HG03060 (cell line): ENCODE measurements around the gene METAP1.
"Not testable (repeated sequence)": the region's sequence is repeated elsewhere in the genome, so short reads cannot be mapped to it uniquely, and the experiment has no call there.

Source experiments
- ATAC-seq: cut with Tn5 transposase; IDR thresholded peaks from one replicate; pipeline ENCODE4 v1.9.1; 2021; ENCODE audit warnings: low read depth, moderate number of reproducible peaks; ENCODE audit not compliant: unreplicated experiment

Gene METAP1

DNA sequence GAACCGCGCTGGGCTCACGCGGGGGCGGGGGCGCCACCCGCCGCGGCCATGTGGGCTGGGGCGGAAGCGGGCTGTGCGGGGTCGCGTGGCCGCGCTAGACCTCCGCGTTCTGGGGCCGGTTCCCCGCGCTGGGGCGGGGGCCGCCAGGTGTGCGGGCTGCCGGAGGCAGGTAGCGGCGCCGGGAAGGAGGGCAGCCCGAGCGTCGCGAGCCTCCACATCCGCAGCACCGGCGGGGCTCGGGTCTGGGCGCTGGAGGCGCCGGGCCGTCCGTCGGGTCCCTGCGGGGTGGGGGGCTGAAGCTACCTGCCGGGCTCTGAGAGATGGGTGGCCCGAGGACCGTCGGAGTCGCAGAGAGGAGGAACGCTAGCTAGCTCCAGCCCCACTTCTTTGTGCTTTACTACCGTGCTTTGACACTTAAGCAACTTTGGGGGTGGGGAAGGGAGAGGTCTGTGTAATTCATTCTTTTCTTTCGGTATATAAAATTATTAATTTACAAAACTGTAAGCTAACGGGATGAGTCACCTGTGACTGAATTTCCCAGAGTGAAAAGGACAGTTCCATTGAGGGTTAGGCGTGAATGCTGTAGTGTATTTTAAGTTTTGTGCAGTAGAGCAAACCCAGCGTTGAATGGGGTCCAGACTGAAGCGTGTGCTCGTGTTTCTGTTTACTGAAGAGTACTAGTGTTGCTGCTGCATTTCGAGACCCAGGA, 689 bp downstream of the METAP1 start:
- no peak for ATAC-seq

DNA sequence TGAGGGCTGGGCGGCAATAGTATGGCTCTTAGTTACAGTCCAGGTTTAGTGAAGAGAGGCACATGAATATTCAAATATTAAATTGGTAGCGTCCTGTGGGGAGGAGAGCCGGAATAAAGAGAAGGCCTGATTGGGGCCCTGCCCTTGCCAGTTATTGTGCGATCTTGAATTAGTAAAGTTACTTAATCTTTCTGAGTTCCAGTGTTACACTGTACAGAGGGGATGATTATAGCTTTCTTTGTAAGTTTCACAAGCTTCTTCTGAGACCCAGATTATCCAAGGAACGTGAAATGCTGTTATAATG, 1.2 kb downstream of the METAP1 start:
- ATAC-seq, result no peak

DNA sequence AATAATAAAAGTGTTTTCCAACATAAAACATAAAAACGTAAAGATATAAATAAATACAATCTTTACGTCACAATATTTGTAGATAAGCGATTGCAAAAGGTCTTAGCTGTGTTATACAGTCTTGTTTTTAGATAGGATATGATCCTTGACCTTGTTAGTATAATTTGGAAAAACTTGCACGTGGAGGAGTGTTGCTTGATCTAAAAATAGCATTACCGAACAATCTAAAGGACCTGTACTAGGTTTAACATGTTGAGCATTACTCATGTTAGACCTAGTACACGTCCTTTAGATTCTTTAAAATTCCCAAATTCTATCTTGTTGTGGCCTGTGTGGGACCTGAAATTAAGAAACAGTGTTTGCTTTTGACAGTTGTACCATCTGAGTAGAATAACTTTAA, 1.6 kb downstream of the METAP1 start:
- ATAC-seq, result no peak

GRCh38 chr4:98998551-98998950, 3.0 kb downstream of the METAP1 start:
- no peak for ATAC-seq

GRCh38 chr4:99002279-99002678, 6.8 kb downstream of the METAP1 start:
- no peak for ATAC-seq

- ATAC-seq, result no peak
These were observed 12.5 kb downstream of the METAP1 start for GRCh38 chr4:99008051-99008450.

GRCh38 chr4:99011910-99012309, 16.4 kb downstream of the METAP1 start:
- no peak for ATAC-seq

- no peak for ATAC-seq
These were observed 17.9 kb downstream of the METAP1 start for GRCh38 chr4:99013402-99013843.

DNA sequence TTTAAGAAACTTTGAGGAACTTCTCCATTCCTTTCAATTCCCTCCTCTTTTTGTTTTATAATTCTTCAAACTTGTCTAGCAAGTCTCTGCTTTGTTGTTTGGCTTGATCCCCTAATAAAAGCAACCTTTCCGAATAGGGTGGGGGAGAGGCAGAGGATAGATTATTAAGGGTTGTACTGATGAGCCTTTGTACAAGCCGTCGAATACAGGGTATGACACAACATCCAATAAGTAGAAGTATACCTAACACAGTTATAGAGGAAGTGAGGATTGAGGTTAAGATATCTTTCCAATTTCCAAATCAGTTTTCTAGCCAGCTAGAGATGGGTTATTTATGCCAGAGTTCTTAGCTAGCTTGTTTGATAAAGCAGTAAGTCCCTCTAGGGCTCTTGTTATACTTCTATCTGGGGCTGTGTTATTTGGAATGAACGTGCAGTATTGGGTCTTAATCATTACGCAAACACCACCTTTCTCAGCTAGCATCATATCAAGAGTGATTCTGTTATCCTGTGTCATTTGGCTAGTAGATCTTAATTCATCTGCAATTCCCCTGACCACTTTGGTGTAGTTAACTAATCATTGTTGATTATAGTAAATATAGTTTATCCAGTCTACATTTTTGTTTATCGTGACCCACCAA, 18.5 kb downstream of the METAP1 start:
- no peak for ATAC-seq

DNA sequence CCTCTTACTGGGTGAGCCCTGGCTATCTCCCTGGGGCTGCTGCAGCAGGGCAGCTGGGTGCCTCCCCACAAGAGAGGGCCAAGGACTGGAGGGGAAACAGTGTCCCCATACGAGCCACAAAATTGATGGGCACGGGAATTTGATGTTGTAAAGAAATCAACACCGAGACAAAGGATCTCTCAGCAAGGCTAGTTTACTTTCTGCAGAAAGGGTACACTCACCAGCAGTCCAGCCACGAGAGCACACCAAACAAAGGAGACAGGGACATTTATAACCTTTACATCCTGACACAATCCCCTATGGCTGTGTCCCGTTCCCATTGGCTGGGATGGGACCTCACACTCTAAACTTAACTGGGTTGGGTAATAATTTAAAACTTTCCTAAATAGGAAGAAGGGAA, 25.9 kb downstream of the METAP1 start:
- ATAC-seq, result no peak

DNA sequence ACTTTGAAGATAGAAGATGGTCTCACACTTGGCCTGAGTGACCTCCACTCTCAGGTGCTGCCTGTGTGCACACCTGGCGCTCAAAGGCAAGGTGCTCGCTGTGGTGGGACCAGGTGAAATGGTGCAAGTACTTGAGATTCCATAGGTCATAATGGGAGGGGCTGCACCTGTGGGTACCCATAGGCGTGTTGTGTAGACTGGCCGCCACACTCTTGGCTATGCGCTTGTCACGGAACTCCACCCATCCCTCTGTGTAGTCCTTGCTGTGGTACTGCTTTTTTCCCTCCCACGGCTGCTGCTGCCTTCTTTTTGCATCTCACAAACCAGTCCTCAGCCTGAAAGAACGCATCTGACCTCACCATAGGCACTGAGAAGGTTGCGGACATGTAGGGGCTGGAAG, 27.0 kb downstream of the METAP1 start:
- no peak for ATAC-seq

- not testable (repeated sequence) for ATAC-seq
These were observed 28.3 kb downstream of the METAP1 start for GRCh38 chr4:99023800-99024251.

- ATAC-seq, result no peak
These were observed 29.2 kb downstream of the METAP1 start for GRCh38 chr4:99024481-99025275.

DNA sequence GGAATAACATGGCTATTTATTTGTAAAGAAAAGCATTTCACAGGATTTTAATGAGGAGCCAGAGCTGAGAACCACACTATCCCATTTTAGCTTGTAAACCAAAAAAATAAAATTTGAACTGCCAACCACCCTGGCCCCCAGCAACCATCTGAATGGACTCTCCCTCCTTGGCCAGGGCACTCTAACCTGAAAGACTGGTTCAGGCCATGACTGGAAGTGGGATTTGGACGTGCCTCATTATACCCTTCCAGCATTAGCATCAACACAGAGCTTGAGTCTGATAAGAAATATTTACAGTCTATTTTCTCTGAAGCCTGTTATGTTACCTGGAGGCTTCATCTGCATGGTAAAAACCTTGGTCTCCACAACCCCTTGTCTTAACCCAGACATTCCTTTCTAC, 30.0 kb downstream of the METAP1 start:
- ATAC-seq, result no peak

DNA sequence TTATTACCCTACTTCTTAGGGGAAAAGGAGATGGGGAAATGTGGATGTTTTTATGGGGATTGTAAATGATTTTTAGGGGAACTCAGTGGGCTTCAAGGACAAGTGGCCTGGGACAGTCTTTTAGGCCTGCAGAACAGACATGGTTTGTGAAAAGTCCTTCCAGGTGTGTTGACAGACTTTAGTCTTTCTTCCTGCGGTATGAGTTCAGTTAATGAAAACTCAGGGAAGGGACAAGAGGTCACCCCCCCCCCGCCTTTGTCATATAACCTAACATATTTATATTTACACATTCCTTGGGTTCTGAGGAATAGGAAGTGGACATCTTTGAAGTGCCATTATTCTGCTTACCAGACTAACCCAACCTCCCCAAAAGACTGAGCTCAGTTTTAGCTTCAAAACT, 31.8 kb downstream of the METAP1 start:
- ATAC-seq, result no peak

DNA sequence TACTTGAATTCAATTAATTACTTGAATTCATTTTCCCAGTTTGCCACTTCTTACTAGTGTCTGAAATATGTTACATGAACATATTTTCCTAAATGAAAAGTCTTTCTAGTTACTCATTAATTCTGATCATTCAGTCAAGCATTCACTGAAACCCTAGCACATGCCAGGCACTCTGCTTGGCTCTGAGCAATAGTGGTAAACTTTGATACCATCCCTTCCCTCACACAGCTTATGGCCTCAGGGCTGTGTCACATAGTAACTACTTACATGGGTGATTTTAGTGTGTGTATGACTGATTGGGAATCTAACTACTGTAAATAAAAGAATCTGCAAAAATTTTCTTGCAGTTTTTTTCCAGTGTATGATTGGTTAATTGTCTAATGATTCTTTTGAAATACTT, 32.7 kb downstream of the METAP1 start:
- no peak for ATAC-seq

DNA sequence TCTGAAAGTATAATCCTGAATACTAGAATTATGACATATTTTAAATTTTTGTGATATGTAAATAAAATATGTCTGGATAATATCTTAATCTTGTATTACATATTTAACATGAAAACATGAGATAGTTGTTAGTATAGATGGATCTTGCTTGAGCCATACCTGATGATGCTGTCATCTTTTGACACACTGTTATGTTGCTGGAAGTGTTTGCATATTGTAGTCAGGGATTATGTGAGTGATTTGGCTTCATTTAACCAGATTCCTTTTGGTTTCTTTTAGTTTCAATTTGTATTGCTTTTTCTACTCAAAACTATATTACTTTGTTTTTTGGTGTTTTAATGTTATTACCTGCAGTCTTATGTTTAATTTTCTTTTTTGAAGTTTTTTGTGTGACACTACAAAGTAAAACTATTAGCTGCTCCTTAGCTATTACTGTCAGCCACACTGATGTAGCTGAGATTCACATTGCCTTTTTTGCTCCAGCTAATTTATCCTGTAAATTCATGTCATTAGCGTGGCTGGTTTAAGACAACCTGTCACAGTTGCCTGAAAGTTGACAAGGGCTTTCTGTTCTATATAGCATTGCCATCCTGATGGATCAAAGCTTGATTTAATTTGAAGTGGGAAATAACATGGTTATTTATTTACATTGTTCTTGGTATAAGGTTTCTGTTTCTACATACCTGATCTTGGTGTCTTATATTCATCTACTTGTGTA, 33.7 kb downstream of the METAP1 start:
- no peak for ATAC-seq

DNA sequence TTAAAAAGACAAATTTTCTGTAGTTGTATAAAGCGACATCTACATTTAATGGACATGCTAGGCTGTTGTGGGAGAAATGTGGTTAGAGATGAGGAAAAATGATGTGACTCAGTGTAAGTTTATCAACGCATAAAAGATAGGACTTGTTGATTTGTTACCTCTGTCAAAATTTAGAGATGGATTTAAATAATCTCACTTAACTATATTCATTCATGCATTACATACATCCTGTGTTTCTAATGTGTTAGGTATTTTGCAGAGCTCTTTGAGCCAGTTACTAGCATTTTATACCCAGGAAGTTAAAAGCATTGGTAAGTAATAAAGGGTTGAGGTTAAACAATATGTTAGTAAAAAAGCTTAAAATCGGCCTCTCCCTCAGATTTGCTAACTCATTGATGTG, 34.3 kb downstream of the METAP1 start:
- ATAC-seq, result no peak

DNA sequence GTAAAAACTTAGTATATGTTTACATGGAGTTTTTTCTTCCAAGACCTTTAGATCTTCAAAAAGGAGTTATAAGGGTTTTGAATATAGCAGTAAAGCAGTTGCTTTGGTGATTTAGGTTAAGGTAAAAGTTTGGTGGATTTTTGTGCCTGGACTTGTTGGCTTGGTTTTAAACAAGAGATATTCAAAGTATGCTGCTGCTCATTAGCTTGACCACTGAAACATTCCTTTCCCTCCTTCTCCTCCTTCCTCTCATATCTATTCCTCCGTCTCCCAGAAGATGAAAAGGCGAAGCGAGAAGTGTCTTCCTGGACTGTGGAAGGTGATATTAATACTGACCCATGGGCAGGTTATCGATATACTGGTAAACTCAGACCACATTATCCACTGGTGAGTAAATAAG, 38.4 kb downstream of the METAP1 start:
- ATAC-seq, result no peak

DNA sequence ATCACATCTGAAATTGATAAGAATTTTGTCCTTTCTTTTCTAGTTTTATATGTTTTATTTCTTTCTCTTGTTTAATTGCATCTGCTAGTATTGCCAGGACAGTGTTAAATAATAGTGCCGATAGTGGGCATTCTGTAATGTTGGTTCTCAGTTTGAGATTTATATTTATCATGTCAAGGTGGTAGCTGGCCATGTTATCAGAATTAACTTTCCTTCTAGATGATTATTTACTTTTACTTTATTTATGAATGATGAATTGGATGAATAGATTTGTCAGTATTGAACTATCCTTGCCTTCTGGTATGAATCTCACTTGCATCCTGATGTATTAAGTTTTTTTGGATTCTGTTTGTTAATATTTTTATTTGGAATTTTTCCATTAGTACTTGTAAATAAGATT, 42.7 kb downstream of the METAP1 start:
- no peak for ATAC-seq

- no peak for ATAC-seq
These were observed 47.8 kb downstream of the METAP1 start for GRCh38 chr4:99043346-99043745.
